Left cardiac atrium (tissue), 4 donors: ENCODE measurements around the gene CCNJ. TPM values are rescaled to one million over a fixed set of nuclear protein-coding genes. Genes with fewer than 3 reads are reported as not detected.
"Not testable (repeated sequence)": the region's sequence is repeated elsewhere in the genome, so short reads cannot be mapped to it uniquely, and the experiment has no call there.

Source experiments
- ATAC-seq, 2 donors: fragments of 200-7000 bp; cut with Tn5 transposase; one replicate each; pipeline ENCODE4 v1.9.1; 2020; ENCODE audit warnings: mild to moderate bottlenecking in 2 of 2, moderate library complexity in 2 of 2
- DNase-seq: peaks from one replicate; pipeline ENCODE4 v3.0.0-alpha.2; 2020
- intact Hi-C, 2 donors: fragments of 100-400 bp; cut with DNase I; formaldehyde crosslinking; loops; one replicate each; pipeline versions ENCODE4 v1.14.1 to v1.15.1; 2022 to 2023
- long read RNA-seq: library from polyadenylated mRNA; unstranded; transcript quantifications from one replicate; pipeline ENCODE4 v2.0.0, GENCODE V29; 2021
- total RNA-seq, 2 donors: library from RNA; stranded (reverse); fragmentation: NEBNext Ultra II Directional; extraction: Animal tissue kit (Norgen Biotek cat#: 25700); gene quantifications; one replicate each; pipeline ENCODE4 v1.2.1, GENCODE V29; 2021
- donor health status: DM: no; HTN: yes; CAD: no.
- donor health status: DM: no; HTN: yes; CAD: no; lungs with severe emphysema.
- donor health status: DM: yes; HTN: yes; CAD: no.
- donor health status: Dilated cardiomyopathy.

The CCNJ gene, protein sequence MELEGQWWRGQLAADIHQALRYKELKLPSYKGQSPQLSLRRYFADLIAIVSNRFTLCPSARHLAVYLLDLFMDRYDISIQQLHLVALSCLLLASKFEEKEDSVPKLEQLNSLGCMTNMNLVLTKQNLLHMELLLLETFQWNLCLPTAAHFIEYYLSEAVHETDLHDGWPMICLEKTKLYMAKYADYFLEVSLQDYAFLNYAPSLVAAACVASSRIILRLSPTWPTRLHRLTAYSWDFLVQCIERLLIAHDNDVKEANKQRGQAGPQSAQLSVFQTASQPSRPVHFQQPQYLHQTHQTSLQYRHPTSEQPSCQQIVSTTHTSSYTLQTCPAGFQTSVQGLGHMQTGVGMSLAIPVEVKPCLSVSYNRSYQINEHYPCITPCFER
- total RNA-seq, result 1 to 10 TPM; 3.0 to 5.1 TPM
- long read RNA-seq, partial matches to known transcripts, result 1 of 1 reads
- long read RNA-seq, other reads (novel, unspliced or antisense), result 0 of 1 reads

DNA sequence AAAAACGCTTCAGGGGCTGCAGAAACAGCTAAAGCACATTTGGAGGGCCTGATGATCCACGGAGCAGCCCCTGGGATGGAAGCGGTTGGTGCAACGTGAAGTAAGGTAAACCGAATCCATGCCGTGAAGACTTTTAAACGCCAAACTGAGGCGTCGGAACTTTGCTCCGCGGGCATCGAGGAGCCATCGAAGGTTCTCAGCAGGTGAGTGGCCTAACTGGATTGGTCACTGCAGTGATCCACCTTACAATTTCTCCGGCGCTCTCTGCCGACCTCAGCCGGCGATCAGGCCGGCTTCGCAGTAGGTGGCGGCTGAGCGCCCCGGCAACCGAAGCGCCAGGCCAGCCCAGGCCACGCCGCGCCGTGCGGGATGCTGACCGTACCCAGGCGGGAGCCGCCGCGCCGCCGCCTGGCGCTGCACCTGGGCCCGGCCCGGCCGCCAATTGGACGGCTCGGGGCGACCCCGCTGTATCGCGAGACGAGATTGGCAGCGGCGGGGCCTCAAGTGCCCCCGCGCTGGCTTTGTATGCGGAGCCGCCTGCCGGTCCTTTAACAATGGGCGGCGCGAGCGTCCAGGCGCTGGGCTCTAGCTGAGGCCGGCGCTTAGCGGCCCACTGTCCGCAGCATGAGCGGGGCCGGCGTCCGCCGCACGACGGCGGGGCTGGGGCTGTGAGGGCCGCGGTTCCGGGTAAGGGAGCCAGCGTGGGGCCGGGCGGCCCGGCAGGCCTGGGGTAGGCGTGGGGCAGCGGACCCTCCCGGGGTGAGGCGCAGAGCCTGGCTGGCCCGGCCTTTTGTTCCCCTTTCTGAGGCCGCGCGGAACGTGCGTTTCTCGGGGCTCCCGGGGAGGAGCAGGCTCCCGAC lies at the start of gene CCNJ:
CCNJ (plus strand) TSS at position 551 of the 860 bp plus-strand sequence. CDS start 811 bp downstream, outside the sequence.
- intact Hi-C loops, result loop anchor here in 1 of 2 donors (5.0 kb wide), 1 partner anchor 94 kb away; no protein-coding TSS in a partner anchor
- ATAC-seq, result peak; percentile 96 to 98

DNA sequence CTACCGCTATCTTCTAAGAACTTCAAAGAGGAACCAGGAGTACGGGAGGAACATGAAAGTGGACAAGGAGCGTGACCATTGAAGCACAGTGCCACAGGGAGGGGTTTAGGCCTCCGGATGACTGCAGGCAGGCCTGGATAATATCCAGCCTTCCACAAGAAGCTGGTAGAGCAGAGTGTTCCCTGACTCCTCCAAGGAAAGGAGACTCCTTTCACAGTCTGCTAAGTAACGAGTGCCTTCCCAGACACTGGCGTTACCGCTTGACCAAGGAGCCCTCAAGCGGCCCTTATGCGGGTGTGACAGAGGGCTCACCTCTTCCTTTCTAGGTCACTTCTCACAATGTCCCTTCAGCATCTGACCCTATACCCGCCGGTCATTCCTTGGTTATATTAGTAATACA lies 49.0 kb upstream of the CCNJ start:
- DNase-seq, ATAC-seq, intact Hi-C loops: not testable (repeated sequence)

More for the DNA sequence above, at the start of gene CCNJ:
- peak; percentile 93 for DNase-seq

DNA sequence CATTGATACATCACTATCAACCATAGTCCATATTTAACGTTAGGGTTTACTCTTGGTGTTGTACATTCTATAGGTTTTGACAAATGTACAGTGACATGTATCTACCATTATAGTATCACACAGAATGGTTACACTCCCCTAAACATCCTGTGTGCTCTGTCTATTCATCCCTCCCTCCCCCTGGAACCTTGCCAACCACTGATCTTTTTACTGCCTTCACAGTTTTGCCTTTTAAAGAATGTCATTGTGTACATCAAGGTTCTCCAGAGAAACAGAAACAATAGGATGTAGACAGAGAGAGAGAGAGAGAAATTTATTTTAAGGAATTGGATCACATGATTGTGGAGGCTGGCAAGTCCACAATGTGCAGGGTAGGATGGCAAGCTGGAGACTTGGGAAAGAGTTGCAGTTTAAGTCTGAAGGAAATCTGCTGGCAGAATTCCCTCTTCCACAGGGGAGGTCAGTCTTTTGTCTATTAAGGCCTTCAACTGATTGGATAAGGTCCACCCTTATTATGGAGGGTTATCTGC lies 45.1 kb upstream of the CCNJ start:
- no peak for ATAC-seq
- intact Hi-C loops, result no loop called here
- DNase-seq, result no peak

DNA sequence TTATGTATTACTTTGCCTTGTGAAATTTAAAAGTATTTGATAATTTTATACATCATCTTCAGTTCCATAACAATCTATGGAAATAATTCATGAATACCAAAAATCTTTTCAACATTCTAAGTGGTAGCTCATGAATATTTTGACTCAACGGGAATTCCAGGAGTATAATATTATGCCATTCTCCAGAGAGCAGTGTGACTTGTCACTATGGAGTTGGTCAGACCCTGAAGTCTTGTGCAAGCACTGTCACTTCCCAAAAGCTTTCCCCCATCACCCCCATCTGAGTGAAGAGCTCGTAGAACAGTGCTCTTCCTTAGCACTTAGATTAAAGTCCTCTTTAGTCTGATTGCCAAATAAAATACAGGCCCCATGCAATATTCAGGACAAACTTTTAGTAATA lies 29.4 kb upstream of the CCNJ start:
- no peak for ATAC-seq
- DNase-seq, result no peak
- intact Hi-C loops, result no loop called here

DNA sequence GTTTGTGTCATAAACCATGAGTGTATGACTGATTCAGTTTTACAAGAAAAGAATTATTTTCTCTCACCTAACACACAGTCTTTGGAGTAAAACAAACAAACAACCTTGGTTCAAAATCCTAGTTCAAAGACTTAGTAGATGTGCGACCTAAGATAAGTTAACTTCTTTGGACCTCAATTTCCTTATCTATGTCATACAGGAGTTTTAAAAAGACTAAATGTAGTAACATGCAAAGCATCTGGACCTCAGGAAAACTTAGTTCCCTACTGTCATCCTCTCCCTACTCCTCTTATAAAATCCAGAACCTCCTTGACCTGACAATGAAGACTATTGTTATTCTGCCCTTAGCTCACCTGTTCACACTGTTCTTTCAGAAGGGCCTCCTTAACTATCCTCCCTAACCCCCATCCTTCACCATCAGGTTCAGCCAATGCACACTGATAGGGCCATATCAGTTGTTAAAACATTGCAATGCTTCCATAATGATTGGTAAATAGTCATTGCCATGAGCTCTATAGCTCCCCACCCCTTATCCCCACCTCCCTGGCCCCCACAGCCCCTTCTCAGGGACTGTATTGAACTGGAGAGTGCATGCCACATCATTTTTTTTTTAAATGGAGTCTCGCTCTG lies 28.8 kb upstream of the CCNJ start:
- intact Hi-C loops, result loop anchor here (5.0 kb wide), 1 partner anchor 278 kb away; no protein-coding TSS in a partner anchor
- no peak for DNase-seq
- ATAC-seq, result no peak

DNA sequence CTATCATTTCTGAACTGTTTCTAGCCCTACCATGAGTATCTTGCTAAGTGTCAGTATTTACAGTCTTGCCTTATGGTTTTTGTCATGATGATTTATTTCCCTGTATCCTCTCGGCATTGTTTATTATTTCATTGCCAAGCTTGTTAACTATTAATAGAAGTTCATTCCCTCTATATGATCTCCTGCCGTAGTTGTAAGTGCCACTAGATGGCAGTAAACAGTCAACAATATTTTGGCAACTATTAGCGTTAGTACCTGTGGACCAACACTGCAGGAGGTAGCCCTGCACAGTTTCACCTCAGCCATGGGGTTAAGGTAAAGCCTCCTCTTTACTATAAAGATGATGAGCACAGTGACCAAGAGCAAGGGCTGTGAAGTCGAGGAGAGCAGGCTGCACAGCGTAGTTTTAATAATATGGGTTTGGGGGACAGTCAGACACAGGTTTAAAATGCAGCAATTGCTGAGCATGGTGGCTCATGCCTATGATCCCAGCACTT lies 26.1 kb upstream of the CCNJ start:
- DNase-seq (no peak), ATAC-seq (peak; percentile 70)
- intact Hi-C loops, result loop anchor here (5.0 kb wide), 1 partner anchor 275 kb away; no protein-coding TSS in a partner anchor

DNA sequence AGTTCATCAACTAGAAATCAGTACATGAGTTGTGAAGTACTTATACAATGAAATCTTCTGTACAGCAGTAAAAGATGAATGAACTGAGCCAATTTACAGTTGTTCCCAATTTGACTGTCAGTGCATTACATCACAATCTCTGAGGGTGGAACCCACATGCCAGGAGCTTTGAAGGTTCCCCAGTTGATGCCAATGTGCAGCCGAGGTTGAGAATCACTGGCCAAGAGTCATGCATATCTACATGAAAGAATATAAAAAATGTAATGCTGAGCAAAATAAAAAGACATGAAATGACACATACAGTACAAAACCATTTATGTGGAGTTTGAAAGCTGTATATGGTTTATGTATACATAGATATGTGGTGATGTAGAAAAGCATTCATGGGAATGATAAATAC lies 22.1 kb upstream of the CCNJ start:
- no peak for ATAC-seq
- intact Hi-C loops, result no loop called here
- no peak for DNase-seq

DNA sequence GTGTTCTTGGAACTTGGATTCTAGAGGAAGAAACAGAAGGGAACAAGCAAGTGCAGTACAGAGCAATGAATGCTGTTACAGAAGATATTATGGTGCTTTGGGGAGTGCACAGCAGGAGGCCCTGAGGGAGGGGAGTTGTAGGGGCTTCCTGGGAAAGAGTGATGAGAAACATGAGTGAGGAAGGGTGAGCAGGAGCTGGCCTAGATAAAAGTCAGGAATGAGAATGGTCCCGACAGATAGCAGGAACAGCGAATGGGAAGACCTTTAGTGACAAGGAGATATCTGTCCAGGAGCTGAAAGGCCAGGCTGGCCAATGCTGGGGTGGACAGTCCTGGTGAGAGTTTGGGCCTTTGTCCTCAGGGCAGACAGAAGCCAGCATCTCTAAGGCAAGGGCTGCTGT lies 20.6 kb upstream of the CCNJ start:
- DNase-seq, result no peak
- ATAC-seq, result no peak
- intact Hi-C loops, result no loop called here

DNA sequence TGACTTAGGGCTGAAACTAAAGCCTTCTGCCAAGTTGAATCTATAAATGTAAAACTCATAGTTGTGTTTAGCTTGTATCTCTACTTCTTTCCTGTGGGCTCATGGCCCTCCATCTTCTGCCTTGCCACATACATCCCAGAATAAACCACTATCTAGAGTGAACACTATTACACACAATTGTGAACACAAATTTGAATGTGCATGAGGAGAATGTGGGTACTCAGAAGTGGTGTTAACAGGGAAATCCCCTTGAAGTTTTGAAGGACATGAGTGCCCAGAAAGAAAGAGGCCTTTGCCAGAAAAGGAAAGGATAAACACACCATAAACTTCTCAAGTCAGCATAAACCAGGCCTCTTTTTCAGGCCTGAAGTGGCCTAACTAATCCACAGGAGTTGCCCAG lies 20.2 kb upstream of the CCNJ start:
- DNase-seq (no peak), ATAC-seq (no peak)
- intact Hi-C loops, result no loop called here

DNA sequence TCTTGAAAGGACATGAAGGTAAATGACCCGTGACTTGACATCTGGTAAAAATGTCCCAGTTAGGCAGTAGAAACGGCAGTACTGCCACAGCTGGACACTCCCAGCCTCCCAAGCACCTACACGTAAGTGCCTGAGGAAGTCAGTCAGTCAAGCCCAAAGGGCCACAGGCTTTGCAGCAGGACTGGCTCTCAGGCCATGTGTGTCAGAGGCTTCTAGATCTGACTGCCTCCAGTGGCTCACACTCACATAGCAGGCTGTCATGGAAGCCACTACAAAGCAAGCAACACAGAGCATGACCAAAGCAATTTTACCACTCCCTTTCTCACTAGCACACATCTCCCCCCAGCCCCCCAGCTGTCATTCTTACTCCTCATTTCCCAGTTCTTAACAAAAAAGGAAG lies 17.8 kb upstream of the CCNJ start:
- ATAC-seq (no peak), DNase-seq (no peak)
- intact Hi-C loops, result no loop called here

DNA sequence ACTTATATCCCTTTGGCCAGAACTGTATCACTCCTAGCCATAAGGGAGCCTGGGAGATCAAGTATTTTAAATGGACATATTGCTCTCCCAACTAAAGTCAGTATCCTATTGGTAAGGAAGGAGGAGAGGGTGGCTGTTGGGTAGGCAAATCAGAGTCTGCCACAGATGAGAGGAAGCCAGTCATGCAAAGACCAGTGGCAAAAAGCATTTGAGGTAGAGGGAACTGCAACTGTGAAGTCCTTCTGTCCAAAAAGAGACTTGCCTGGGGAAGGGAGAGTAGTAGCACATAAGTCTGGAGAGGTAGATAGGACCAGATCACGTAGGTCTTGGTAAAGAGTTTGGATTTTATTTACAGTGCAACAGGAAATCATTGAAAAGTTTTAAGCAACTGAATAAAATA lies 8.8 kb upstream of the CCNJ start:
- DNase-seq (no peak), ATAC-seq (no peak)
- intact Hi-C loops, result no loop called here

DNA sequence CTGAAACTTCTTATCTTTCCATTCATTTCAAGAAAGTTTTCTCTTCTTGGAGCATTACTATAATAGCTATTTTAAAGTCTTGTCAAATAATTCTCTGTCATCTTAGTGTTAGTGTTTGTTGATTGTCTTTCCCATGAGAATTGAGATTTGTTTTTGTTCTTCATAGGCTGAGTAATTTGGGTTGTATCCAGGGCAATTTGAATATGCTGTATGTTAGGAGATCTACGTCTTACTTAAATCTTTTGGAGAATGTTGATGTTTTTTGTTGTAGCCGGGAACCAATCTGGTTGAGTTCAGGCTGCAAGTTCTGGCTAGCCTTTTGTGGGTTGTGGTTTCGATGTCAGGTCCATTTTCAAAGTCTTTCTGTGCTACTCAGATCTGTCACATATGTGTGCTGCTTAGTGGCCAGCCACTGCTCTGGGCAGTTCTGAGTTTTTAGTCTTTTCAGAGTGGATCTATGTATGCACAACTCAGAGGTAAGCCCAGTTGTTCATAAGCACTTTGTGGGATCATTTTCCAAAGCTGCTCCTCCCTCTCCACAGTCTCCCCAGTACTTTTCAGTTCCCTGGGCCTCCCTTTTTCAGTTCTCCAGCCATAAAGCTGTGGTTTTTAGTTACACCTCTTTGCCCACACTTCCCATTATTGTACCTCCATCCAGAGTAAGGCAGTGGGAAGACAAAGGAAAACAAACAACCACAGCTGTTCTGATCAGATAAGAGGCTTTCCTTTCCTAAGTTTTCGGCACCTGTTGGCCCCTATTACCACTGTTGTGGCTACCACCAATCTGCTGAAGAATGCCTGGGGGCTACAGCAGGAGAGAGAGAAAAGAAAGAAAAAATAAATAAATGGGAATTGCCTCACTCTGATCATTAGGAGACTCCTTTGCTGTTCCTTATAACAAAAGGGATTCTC lies 4.7 kb upstream of the CCNJ start:
- intact Hi-C loops, result no loop called here
- DNase-seq, result no peak
- no peak for ATAC-seq

DNA sequence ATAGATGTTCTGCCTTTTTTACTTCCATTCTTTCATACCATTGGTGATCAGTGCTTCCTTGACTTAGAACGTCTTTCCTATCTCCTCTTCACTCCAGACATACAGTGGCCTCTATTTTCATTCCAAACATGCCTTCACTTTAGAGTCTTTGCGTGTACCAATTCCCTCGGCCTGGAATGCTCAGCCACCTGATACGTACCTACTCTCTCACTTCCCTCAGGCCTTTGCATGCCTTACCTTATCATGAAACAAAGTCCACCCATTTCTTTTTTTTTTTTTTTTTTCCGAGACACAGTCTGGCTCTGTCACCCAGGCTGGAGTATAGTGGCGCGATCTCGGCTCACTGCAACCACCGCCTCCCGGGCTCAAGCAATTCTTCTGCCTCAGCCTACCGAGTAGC lies 2.2 kb upstream of the CCNJ start:
- DNase-seq, result no peak
- intact Hi-C loops, result loop anchor here in 1 of 2 donors (5.0 kb wide), 1 partner anchor 96 kb away; no protein-coding TSS in a partner anchor
- ATAC-seq, result no peak

DNA sequence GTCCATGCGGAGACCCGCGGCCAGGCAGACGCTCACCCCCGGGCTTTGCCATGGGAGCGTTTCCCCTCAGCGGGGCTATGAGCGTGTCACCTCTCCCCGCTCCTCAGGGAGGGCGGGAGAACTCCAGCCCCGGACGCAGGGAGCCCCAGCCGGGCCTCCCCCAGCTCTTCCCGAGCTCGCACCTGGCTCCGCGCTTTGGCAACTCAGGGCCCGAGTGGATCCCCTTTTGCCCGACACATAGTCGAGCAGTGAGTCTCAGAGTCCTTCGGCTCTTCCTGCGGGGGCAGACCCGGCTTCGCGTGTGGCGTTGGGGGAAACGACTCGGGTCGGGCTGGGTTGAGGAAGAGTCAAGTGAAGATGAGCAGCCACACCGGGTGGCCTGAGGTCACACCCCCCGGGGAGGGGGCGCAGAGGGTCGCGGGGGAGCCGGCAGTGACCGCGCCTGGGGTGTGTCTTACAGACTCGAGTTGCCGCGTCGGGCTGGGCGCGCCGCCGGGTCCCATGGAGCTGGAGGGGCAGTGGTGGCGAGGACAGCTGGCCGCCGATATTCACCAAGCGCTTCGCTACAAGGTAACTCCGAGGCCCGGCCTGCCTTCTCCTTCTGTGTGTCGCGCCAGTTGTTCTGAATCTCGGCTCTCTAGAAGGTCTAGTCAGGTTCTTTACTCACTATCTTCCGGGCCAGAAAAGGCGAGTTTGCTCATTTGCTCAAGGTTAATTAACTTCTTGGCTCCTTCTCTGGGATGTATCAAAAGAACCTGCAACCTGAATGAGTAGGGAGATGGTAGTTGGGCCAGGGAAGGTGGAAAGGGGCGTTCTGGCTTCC lies 721 bp downstream of the CCNJ start:
- peak; percentile 56 to 72 for ATAC-seq
- intact Hi-C loops, result loop anchor here in 1 of 2 donors (5.0 kb wide), 1 partner anchor 93 kb away; no protein-coding TSS in a partner anchor
- DNase-seq, result peak; percentile 60

DNA sequence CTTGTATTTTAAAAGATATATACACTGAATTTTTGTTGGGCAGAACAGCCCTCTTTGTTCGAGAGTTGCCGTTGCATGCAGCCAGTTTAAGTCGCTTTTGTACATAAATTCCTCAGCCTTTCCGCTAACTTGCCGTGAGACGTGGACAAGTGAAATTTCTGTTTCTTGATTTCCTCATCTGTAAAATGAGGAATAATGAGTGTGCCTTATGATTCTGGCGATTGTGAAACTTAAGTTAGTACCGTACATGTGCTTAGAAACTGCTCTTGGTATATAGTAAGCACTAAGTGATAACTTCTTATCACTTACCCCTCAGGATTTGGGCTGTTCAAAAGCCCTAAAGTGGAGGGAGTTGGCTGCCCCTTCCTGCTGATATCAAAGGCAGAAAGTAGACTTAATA lies 1.4 kb downstream of the CCNJ start:
- intact Hi-C loops, result loop anchor here in 1 of 2 donors (5.0 kb wide), 1 partner anchor 93 kb away; no protein-coding TSS in a partner anchor
- DNase-seq, result no peak
- ATAC-seq, result no peak

DNA sequence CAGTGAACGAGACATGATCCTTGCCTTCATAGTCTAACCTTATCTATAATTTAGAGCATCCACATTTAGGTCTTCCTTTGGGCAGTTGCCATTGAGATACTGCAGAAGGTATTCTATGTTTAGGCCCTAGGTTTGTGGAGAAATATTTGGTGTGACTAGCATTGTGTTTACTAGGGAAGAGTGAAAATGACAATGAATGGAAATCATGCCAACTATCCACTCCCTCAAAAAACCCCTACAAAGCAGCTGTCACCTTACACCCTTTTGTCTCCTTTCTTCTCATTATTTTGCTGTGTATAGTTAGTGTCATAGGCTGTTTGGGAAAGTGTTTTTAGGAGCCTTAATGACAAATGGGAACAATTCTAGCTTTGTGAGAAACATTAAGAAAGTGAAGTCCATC lies 3.2 kb downstream of the CCNJ start:
- ATAC-seq (no peak), DNase-seq (no peak)
- intact Hi-C loops, result no loop called here

DNA sequence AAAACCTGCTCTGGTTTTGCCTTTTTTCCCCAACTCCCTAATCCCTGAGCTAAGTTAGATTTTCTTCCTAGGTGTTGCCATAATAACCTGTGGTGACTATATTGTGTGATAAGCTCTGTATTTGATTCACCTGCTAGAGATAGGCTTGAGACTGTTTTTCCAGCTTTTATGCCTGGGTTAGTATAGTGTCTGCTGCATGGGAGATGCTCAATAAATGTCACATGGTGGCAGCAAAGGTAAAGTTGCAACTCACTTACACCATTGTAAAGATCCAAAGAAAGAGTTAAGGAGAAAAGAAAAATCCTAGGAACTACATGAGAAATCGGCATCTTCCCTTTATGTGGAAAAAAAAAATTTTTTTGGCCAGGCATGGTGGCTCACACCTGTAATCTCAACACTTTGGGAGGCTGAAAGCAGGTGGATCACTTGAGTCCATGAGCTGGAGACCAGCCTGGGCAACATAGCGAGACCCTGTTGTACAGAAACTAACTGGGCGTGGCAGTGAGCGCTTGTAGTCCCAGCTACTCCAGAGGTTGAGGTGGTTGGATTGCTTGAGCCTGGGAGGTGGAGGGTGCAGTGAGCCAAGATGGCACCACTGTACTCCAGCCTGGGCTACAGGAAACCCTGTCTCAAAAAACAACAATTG lies 3.7 kb downstream of the CCNJ start:
- ATAC-seq (no peak), DNase-seq (no peak)
- intact Hi-C loops, result no loop called here
